Measurements from ENCODE around the gene BLVRB.
"Not testable (repeated sequence)": the region's sequence is repeated elsewhere in the genome, so short reads cannot be mapped to it uniquely, and the experiment has no call there.

Gene BLVRB

DNA sequence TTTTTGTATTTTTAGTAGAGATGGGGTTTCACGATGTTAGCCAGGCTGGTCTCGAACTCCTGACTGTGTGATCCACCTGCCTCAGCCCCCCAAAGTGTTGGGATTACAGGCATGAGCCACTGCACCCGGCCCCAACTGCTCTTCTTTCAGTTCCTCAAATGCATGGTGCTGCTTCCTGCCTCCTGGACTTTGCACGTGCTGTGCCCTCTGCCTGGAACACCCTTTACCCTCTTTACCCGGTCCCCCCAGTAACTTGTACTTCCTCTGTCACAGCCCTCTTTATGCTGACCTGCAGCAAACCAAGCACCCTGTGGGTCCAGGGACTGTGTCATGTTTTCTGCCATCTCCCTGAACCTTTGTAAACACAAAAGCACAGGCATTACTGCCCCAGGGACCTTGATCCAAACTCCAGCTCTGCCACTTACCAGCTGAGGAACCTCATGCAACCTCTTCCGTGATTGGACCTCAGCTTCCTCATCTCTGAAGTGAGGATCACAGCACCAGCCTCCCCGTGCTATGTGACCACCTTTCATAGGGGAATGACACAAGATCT, 3.8 kb downstream of the BLVRB start:
- H3K4me3 ChIP-seq (replicated peaks; ENCODE audit: low read depth, low read length), result no peak overlapping the region
- no peak for DNase-seq (ENCODE audit: extremely low read depth, low read depth)
- TF ChIP-seq, protein P1, sequence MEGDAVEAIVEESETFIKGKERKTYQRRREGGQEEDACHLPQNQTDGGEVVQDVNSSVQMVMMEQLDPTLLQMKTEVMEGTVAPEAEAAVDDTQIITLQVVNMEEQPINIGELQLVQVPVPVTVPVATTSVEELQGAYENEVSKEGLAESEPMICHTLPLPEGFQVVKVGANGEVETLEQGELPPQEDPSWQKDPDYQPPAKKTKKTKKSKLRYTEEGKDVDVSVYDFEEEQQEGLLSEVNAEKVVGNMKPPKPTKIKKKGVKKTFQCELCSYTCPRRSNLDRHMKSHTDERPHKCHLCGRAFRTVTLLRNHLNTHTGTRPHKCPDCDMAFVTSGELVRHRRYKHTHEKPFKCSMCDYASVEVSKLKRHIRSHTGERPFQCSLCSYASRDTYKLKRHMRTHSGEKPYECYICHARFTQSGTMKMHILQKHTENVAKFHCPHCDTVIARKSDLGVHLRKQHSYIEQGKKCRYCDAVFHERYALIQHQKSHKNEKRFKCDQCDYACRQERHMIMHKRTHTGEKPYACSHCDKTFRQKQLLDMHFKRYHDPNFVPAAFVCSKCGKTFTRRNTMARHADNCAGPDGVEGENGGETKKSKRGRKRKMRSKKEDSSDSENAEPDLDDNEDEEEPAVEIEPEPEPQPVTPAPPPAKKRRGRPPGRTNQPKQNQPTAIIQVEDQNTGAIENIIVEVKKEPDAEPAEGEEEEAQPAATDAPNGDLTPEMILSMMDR (IDR thresholded peaks at IDR 0.05; ENCODE audit: low read depth, low read length, missing control alignments), result no peak

DNA sequence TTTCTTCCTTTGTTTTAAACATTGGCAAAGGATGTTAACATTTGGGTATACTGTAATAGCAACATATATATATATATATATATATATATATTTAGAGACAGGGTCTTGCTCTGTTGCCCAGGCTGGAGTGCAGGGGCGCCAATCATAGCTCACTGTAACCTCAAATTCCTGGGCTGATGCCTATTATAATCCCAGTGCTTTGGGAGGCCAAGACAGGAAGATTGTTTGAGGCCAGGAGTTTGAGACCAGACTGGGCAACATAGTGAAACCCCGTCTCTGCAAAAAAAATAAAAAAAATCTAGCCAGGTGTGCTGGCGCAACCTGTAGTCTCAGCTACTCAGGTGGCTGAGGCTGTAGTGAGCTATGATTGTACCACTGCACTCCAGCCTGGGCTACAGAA, 5.4 kb downstream of the BLVRB start:
- no peak for DNase-seq (ENCODE audit: extremely low read depth, low read depth)
- TF ChIP-seq, protein P1 (IDR thresholded peaks at IDR 0.05; ENCODE audit: low read depth, low read length, missing control alignments), result no peak
- H3K4me3 ChIP-seq (replicated peaks; ENCODE audit: low read depth, low read length), result no peak overlapping the region

DNA sequence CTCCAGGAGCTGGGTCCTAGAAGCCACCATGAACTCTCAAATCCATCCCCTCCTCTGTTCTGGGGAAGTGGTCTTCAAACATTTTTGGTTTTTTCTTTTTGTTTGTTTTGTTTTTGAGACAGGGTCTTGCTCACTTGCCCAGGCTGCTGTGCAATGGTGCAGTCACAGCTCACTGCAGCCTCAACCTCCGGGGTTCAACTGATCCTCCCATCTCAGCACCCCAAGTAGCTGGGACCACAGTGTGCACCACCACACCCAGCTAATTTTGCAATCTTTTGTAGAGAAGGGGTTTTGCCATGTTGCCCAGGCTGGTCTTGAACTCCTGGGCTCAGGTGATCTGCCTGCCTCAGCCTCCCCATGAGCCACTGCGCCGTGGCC, 7.0 kb downstream of the BLVRB start:
- TF ChIP-seq, protein P1 (IDR thresholded peaks at IDR 0.05; ENCODE audit: low read depth, low read length, missing control alignments), result no peak
- no peak overlapping the region for H3K4me3 ChIP-seq (replicated peaks; ENCODE audit: low read depth, low read length)
- DNase-seq (ENCODE audit: extremely low read depth, low read depth), result no peak

DNA sequence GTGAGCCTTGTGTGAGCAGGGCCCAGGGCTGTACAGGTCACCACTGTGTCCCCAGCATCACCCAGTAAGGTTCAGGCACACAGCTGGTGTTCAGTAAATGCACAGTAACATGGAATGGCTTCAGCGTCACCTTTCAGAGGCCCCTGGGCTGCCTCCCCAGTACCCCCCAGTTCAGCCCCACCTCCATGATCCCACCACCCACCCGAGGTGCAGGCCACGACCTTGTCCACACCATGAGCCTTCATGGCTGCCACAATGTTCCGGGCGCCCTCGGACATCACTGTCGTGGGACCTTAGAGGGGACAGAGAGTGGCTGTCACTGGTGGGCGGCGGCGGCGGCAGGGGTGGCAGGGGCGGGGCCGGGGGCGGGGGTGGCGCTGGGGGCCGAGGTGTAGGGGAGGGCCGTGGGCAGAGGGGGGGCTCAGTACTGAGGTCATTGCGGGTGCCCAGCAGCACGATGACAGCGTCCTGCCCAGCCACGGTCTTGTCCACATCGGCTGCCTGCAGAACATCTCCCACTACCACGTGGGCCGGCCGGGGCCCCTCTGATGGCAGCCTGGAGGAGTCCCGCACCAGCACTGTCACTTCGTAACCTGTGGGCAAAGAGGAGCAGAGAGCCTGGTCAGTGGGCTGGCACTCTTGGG, 7.5 kb downstream of the BLVRB start:
- no peak overlapping the region for H3K4me3 ChIP-seq (replicated peaks; ENCODE audit: low read depth, low read length)
- no peak for DNase-seq (ENCODE audit: extremely low read depth, low read depth)
- TF ChIP-seq, protein P1 (IDR thresholded peaks at IDR 0.05; ENCODE audit: low read depth, low read length, missing control alignments), result no peak

DNA sequence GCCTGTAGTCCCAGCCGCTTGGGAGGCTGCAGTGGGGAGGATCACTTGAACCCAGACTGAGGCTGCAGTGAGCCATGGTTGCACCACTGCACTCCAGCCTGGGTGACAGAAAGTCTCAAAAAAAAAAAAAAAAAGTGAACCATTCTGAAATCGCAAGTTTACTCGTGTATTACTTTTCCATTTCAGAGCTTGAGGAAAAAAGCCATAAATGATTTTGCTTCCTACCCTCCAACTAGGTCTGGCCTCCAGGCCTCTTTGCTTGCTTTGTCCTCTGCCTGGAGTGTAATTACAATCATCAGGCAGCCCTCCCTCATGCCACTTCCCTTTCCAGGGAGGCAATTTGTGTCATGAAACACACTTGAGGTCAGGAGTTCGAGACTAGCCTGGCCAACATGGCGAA, 8.5 kb downstream of the BLVRB start:
- TF ChIP-seq, protein P1 (IDR thresholded peaks at IDR 0.05; ENCODE audit: low read depth, low read length, missing control alignments), result no peak
- DNase-seq (ENCODE audit: extremely low read depth, low read depth), result no peak
- no peak overlapping the region for H3K4me3 ChIP-seq (replicated peaks; ENCODE audit: low read depth, low read length)

DNA sequence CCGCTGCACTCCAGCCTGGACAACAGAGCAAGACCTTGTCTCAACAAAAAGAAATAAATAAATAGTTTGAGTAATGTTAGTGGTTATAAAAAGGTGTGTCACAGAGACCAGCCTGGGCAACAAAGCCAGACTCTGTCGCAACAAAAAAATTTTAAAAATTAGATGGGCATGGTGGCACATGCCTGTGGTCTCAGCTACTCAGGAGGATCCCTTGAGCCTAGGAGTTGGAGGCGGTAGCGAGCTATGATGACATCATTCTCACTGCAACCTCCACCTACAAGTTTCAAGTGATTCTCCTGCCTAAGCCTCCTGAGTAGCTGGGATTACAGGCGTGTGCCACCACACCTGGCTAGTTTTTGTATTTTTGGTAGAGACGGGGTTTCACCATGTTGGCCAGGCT, 11.6 kb downstream of the BLVRB start:
- not testable (repeated sequence) for H3K4me3 ChIP-seq (replicated peaks; ENCODE audit: low read depth, low read length); DNase-seq (ENCODE audit: extremely low read depth, low read depth)

DNA sequence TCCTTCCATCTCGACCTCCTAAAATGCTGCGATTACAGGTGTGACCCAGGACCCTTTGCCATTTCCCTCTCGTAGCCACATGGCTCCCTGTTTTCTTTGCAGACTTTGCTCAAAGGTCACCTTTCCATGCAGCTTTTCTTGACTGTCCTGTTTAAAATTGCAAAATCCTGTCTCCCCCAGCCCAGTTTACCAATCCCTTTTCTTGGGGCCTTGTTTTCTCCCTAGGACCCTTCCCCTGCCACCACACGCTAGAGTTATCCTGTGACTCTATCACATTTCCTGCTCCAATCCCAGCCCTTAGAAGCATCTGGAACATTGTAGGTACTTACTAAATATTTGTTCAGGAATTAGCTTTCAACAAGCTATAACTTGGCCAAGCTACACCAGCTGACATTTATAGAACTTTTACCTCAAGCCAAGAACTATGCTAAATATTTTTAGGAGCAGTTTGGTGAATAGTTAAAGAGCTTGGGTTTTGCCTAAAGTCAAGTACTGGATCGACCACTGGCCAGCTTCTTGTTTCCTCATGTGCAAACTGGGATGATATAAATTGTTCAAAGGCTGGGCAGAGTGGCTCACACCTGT, 12.3 kb downstream of the BLVRB start:
- no peak overlapping the region for H3K4me3 ChIP-seq (replicated peaks; ENCODE audit: low read depth, low read length)
- DNase-seq (ENCODE audit: extremely low read depth, low read depth), result no peak
- TF ChIP-seq, protein P1 (IDR thresholded peaks at IDR 0.05; ENCODE audit: low read depth, low read length, missing control alignments), result no peak

Measured in HFF-Myc (cell line).